Middle frontal gyrus (tissue), 1 donor: ENCODE results near the gene MANF.
A peak's percentile ranks its signal among the peaks of the same experiment; 100 is the strongest.
"Not testable (repeated sequence)": the region's sequence is repeated elsewhere in the genome, so short reads cannot be mapped to it uniquely, and the experiment has no call there.

Experiments
- DNase-seq: peaks from one replicate; pipeline ENCODE4 v3.0.0-alpha.2; 2015; ENCODE audit warnings: low spot score; ENCODE audit errors: extremely low spot score

Gene MANF

DNA sequence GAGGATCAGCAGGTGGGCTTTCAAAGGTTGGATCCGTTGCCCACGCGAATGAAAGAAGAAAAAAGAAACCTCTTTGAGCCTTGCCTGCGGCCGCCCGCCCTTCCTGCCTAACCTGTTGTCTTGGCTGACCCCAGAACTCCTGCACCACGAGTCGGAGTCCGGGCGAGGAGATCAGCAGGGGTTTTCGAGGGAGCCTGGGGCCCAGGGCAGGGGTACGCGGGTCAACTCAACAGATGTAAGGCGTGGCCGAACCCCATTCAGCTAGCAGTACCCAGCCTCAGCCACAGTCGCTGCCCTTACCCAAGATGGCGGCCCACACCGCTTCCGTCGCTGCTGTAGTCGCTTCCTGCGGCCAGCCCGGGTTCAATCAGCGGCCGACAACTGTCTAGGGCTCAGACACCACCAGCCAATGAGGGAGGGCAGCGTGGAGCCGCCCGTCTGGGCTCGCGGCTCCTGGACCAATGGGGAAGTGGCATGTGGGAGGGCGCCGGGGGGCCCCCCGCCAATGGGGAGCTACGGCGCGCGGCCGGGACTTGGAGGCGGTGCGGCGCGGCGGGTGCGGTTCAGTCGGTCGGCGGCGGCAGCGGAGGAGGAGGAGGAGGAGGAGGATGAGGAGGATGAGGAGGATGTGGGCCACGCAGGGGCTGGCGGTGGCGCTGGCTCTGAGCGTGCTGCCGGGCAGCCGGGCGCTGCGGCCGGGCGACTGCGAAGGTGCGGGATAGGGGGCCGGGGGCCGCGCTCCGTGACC lies at the start of gene MANF:
TSS of gene MANF (plus strand) at position 566 of the 748 bp plus-strand sequence. CDS start at position 618, 52 bp downstream.
- DNase-seq = peak; percentile 98

DNA sequence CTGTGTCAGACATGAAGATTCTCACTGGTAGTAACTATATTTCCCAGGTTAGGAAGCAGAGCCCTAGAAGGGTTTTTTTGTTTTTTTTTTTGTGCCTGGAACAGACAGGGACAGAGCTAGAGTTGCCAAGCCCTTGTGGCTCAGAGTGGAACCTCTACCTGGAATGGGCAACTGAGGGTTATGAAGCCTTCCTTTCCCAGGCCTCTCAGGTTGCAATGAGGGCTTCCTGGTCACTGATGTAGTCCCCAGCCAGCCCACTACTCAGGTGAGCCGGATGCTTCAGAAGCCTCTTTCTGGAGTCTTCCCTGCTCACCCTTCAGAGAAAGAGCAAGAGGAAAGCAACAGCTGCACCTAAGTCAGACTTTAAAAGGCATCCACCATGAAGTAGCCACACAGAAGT lies 48.8 kb upstream of the MANF start:
- no peak for DNase-seq

DNA sequence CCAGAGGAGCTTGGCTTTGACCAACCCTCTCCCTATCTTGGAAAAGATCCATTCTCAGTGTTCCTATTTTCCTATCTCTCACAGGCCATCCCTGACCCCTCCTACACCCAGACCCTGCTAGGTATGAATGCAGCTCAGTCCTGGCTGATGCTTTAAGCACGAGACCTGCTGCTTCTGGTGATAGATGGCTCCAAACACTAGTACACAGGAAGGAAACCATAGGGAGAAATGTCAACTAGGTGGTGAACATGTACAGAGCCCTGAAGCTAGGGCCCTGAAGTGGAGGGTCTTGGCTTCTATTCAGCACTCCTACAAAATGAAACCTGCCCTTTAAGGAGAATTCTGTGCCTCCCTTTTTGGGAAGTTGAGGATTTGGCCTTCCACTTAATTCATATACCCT lies 47.4 kb upstream of the MANF start:
- no peak for DNase-seq

- DNase-seq = no peak
These were observed 46.5 kb upstream of the MANF start for GRCh38 chr3:51338632-51339031.

DNA sequence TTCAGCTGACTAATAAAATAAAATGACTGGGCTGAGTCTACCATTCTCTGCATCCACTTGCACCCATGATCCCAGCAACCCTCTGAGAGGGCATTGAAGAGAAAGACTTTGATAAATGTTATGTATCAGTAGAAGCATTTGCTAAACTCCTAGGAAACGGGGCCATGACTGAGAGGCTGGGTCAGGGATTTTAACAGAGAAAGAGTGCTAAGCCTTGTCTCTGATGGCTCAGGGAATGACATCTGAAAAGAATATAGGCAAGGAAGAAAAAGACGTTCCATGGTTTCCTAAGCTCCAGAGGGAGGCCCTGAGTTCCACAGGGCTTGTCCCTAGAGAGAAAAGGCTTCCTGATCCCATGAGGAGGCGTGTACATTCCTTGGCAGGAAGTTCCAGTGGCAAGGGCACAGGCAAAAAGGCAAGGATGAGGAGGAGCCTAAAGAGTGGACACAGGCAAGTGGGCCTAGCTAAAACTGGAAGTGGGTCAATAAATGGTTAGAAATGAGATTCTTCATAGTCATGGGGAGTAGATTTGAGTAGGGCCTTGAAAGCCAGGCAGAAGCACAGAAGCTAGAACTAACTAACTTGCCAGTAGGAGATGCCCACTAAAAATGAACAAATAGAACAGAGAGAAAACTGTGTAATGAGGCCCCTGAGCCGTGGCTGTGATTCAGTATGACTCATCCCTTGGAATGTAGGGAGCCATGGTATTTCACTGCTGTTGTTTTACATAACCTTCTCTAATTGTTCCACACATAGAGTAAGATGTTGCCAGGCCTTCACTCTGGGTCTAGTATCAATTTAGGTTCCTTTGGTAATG lies 44.9 kb upstream of the MANF start:
- peak; percentile 32 for DNase-seq

GRCh38 chr3:51340989-51341636 lies 44.0 kb upstream of the MANF start:
- DNase-seq = no peak

GRCh38 chr3:51343918-51344687 lies 41.0 kb upstream of the MANF start:
- no peak for DNase-seq

GRCh38 chr3:51350751-51351150 lies 34.3 kb upstream of the MANF start:
- DNase-seq = no peak

GRCh38 chr3:51353131-51353530 lies 32.0 kb upstream of the MANF start:
- no peak for DNase-seq

- no peak for DNase-seq
These were observed 31.4 kb upstream of the MANF start for GRCh38 chr3:51353691-51354090.

DNA sequence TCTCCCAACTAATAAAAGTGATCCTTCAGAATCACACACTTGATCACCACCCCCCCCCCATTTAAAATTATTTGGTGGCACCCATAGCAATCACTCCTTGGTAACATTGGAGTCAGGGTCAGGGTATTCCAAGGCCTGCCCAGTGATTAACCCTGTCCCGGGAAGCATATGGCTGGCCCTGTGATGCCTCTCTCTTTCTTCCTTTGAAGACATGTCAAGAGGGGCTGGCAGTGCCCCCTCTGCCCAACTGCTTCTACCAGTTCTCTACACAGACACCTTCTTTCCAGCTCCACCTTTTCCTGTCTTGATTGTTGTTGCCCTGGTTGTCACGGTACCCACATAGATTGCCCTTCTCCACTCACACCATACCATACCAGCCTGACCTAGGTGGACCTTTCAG lies 30.9 kb upstream of the MANF start:
- DNase-seq = no peak

DNA sequence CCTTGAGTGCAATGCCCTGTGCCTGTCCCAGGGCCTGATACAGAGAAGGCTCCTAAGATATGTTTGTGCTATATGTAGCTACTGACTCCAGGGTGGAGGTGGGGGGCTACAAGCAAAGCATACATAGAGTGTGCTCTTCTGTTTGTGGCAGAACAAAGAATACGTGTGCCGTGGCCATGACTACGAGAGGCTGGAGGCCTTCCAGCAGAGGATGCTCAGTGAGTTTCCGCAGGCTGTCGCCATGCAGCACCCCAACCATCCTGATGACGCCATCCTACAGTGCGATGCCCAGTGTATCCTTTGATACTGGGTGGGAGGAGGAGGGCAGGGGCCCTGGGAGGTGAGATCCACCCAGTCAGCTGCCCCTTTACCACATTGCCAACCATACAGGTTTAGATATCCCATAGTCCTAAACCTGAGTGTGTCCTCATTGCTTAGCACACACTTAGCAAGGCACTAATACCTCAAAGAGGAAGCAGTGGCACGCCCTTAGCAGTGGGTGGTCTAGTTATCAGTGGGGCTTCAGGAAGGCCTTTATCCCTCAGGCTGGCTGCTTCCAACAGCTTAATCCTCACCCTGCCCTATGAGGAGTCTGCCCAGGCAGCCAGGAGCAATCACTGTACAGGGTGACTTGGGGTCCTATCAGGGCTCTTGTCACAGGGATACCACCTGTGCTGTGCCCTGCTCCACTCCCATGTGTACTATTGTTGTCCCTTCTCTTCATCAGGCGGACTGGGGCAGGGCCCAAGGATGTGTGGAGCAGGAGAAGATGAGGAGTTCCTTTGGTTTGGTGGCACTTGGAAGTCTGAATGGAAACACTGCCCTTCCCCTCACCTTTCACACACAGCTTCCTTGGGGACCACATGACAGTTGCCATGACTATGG lies 30.1 kb upstream of the MANF start:
- DNase-seq = no peak

- no peak for DNase-seq
These were observed 29.1 kb upstream of the MANF start for GRCh38 chr3:51355891-51356578.

GRCh38 chr3:51357856-51358255 lies 27.2 kb upstream of the MANF start:
- DNase-seq = no peak

DNA sequence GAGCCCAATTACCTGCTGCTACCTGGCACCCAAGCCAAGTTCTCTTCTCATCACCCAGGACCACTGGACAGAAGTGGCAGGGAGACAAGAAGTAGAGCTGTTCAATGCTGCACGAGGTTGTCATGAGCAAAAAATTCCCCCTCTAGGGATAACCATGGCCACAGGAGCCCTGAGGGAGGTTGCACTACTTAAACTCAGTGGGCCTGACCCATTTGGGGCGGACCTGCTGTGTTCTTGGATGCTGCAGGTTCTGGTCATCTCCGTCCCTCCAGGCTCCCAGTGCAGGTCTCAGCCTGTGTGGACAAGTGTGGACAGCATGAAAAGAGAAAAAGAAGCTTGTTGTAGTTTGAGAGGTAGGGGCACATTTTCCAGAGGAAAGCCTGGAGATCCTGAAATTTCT lies 26.1 kb upstream of the MANF start:
- no peak for DNase-seq

- DNase-seq = no peak
These were observed 24.3 kb upstream of the MANF start for GRCh38 chr3:51360806-51361205.

- DNase-seq = no peak
These were observed 23.3 kb upstream of the MANF start for GRCh38 chr3:51361746-51362145.

DNA sequence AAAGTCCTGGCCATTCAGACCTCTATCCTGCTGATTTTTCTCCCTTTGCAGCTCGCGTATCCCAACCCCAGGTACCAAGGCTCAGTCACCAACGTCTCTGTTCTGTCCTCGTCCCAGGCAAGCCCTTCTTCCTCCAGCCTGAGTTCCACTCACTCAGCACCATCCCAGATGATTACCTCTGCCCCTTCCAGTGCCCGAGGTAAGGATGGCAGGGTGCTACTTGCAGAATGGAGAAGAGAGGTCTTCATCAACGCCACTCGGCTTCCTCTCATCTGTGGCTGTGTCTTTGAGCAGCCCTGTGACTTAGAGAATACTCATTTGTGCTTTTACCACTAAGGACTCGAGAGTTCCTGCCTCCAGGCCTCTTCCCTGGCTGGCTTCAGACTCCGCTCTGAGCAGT lies 22.6 kb upstream of the MANF start:
- no peak for DNase-seq

DNA sequence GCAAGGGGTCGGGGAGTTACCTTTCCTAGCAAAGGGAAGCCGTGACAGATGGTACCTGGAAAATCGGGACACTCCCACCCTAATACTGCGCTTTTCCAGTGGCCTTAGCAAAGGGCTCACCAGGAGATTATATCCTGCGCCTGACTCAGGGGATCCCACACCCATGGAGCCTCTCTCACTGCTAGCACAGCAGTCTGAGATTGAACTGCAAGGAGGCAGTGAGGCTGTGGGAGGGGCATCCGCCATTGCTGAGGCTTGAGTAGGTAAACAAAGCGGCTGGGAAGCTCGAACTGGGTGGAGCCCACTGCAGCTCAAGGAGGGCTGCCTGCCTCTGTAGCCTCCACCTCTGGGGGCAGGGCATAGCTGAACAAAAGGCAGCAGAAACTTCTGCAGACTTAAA lies 16.8 kb upstream of the MANF start:
- not testable (repeated sequence) for DNase-seq
